Epithelial cell of alveolus of lung (primary cell): Measurements from ENCODE around the gene NHSL2. TPM values are rescaled to one million over a fixed set of nuclear protein-coding genes. Genes with fewer than 3 reads are reported as not detected.

ENCODE experiments used
- total RNA-seq: library from RNA; depleted of rRNA; stranded (reverse); fragments of >200 nt; gene quantifications from 2 replicates; pipeline ENCODE4 v1.2.1, GENCODE V29; 2015

NHSL2 gene
- 0.32 and 0.78 TPM in 2 replicates for total RNA-seq

GRCh38 chrX:71910643-71910985 lies at the start of gene NHSL2:
NHSL2 (plus strand) TSS chrX:71910845.

GRCh38 chrX:72131317-72132294 lies 221.0 kb downstream of the NHSL2 start, which contains the start of gene RTL5:
RTL5 (minus strand) TSS chrX:72131915.

GRCh38 chrX:72181178-72182125 lies 270.8 kb downstream of the NHSL2 start, which contains the start of gene PIN4:
PIN4 (plus strand) TSS chrX:72181757; CDS start chrX:72181786, 29 bp downstream.

Other genes starting within 250 kb of the NHSL2 start
- not detected in 2 replicates for gene CXorf49, start 192.6 kb upstream of the NHSL2 start, total RNA-seq
- not detected in 2 replicates for gene CXorf49B, start 147.5 kb upstream of the NHSL2 start, total RNA-seq
- gene RTL5, start 221.1 kb downstream of the NHSL2 start, total RNA-seq, result 1.4 and 2.6 TPM in 2 replicates